GM12873 (cell line): ENCODE results near the gene PKM.

Source experiments
- TF ChIP-seq, protein P1 (sequence below): IDR thresholded peaks from 2 replicates; pipeline ENCODE4 v1.5.1; 2012; ENCODE audit warnings: low read depth, mild to moderate bottlenecking, moderate library complexity, low read length, control low read depth; ENCODE audit not compliant: insufficient read depth; ENCODE audit errors: missing control alignments

The PKM gene

DNA sequence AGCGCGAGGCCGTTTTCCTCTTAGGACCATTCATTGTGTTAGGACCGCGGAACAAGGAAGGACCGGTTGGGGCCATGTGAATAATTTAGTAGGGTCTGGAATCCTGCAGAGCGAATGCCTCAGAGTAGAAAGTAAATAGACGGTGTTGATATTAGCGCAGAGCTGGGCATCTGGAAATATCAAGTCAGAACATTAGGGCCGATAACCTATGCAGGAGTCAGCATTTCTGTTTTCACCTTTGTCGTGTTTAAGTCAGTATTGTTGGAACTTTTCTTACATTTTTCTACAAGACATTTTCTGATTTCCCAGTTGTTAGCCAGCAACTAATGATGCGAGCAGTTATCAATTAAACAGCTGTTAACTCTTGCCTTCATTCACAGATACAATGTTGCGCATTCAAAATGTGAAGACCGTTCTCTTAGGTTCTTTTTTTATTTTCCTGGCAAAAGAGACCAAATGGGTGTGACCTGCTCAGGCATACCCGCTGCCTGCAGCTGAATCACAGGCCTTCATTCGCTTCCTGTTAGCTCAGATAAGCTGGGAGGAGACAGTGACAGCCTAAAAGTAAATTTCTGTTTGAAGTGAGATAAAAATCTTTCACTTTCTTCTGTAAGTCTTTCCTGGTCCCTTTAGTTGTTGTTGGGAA lies 966 bp upstream of the PKM start:
- TF ChIP-seq, protein P1, sequence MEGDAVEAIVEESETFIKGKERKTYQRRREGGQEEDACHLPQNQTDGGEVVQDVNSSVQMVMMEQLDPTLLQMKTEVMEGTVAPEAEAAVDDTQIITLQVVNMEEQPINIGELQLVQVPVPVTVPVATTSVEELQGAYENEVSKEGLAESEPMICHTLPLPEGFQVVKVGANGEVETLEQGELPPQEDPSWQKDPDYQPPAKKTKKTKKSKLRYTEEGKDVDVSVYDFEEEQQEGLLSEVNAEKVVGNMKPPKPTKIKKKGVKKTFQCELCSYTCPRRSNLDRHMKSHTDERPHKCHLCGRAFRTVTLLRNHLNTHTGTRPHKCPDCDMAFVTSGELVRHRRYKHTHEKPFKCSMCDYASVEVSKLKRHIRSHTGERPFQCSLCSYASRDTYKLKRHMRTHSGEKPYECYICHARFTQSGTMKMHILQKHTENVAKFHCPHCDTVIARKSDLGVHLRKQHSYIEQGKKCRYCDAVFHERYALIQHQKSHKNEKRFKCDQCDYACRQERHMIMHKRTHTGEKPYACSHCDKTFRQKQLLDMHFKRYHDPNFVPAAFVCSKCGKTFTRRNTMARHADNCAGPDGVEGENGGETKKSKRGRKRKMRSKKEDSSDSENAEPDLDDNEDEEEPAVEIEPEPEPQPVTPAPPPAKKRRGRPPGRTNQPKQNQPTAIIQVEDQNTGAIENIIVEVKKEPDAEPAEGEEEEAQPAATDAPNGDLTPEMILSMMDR = no peak

DNA sequence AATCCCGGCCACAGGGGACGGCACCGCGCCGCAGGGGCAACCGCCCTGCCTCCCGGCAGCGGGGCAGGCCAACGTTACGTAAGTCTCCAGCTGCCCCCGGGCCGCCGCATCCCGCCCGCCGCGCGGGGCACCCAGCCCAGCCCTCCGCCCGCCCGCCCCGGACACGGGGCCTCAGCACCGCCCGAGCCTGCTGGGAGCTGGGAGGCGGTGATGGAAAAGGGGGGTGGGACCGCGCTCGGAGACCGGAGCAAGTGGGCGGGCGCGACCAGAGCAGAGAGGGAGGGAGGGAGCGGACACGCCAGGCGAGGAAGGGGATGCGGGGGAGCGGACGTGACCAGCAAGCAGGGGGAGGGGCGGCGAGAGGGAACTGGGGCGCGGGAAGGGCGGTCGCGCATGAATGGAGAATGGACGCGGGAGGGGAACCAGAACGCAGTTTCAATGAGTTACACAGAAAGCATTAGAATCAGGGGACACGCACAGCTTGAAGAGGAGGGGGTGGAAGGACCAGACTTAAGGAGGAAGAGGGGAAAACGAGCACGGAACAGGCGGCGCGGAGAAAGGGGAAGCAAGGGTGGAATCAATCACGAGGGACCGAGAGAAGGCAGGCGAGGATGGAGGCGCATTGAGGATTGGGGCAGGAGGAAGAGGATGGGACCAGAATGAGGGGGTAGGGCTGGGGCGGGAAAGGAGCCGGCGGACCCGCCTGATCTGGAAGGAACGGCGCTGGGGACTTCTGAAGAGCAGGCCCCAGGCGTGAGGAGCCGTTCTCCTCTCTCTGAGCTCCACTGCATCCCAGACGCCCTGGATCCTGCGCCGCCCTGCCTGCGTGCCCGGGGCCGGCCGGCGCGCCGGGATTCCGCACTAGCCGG lies 559 bp downstream of the PKM start:
- TF ChIP-seq, protein P1 = no peak

DNA sequence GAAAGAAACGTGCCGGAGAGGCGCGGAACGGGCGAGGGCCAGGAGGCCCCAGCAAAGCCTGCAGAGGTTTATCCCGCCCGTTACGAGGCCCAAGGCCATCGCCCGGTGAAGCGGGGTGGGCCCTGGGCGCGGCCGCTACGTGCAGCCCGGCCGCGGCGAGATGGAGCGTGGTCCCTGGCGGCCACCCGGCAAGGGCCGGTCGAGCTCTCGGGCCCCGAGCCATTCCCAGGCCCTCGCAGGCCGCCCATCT lies 1.1 kb downstream of the PKM start:
- TF ChIP-seq, protein P1 = no peak

DNA sequence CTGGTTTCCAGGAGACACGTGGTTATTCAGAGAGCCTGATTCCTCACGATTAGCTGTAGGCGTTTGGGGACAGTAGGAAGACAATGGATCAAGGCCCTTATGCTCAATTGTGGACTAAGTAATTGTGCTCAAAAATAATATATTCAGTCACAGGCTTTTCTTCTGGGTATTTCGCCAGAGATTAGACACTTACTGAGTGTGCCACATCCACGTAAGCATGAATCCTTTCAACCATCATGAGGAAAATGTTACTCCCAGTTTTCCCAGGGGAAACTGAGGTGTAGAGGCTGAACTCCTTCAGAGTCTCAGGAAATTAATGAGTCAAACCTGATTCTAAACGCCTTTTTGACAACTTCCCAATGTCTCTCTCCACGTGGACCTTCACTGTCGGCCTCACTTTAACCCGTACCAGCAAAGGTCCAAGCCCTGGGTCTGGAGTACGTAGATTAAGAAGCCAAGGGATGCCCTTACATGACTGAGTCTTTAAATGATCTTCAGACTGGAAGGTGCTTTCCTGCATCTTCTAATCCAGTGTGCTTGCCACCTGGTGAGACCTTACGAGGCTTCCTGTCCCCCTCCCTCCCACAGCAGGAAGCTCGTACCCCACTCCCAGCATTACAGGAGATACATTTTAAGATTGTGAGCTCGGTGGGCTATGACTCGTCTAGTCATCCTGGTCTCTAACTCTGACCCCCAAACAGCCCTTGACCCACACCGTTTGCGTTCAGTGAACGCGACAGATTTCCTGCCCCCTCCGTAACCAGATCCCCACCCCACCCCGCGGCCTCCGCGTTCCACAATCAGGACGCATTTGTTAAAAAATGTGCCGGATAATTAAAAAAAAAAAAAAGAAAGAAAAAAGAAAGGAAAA lies 1.7 kb downstream of the PKM start:
- TF ChIP-seq, protein P1 = no peak

DNA sequence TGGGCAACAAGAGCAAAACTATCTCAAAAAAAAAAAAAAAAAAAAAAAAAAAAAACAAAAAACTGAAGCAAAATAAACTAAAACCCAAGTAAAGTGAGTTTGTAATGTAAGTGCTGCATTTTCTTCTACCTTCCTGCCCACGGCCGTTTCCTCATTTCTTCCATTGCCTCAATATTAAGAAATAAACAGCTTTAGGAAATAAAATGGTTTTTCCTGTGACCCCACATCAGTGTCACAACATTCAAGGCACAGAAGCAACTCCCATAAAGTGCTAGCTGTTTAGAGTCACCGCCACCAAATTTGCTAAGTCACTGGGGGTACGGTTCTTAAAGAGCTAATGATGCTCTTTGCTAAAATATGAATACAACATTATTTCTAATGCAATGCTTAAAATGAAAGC lies 3.3 kb downstream of the PKM start:
- TF ChIP-seq, protein P1 = no peak

DNA sequence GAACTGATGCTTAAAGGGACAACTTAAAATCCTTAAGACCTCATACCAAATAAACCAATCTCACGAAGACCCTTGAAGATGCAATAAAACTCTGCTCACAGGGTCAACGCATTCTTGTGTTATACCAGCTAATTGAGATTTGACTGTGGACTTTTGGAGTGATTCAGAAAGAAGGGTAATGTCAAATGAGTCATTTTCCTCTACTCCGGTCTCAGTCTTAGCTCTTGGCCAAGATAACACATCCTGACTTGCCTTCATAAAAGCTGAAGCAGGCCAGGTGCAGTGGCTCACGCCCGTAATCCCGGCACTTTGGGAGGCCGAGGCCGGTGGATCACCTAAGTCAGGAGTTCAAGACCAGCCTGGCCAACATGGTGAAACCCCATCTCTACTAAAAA lies 3.8 kb downstream of the PKM start:
- TF ChIP-seq, protein P1 = no peak

DNA sequence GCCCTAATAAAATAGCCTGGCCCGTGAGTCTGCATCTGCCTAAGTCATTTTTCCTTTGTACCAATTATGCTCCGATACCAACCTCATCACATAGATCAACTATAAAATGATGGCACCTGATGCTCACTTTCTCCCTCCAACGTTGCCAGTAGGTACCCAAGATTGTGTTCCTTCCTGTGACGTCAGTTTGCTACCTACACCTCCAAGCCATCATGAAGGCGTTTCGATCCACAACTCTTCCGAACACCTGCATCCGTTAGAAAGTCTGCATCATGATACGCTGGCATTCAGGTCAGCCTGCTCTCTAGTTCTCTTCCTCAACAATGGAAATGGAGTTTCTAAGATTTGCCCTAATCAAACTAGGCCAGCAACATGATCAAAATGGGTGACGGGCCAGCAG lies 7.7 kb downstream of the PKM start:
- TF ChIP-seq, protein P1 = no peak
